H1 (cell line): ENCODE measurements around the gene APOA1. TPM values are rescaled to one million over a fixed set of nuclear protein-coding genes. Genes with fewer than 3 reads are reported as not detected.

Experiments used
- CTCF ChIA-PET: fragments of 300-600 bp; sonication (Branson Sonifier 250); formaldehyde crosslinking; loops from one replicate; lab custom pipeline; 2021; ENCODE audit not compliant: partially characterized antibody; lab: Charles Lee
- POLR2A ChIA-PET: fragments of 300-600 bp; sonication (Branson Sonifier 250); formaldehyde crosslinking; loops from one replicate; lab custom pipeline; 2021; ENCODE audit warnings: inconsistent platforms; ENCODE audit not compliant: partially characterized antibody; lab: Charles Lee
- DNase-seq, 2 experiments: peaks; one replicate each; pipeline versions ENCODE4 v3.0.0 to v3.0.0-alpha.2; 2010 to 2022; ENCODE audit warnings: low spot score in 2 of 2, low read depth in 1 of 2, mixed read lengths in 1 of 2
- FAIRE-seq: peaks from 2 replicates; lab custom pipeline; 2011; peaks lifted over from hg19 to GRCh38; lab: Jason Lieb, UNC
- H2AFZ ChIP-seq: 2 replicates; pipeline ENCODE4 v1.8.1; 2012; ENCODE audit warnings: low read length, inconsistent platforms
- H2AK5ac ChIP-seq: 2 replicates; pipeline ENCODE4 v1.6.1; 2013; ENCODE audit warnings: low read depth, low read length
- H2BK120ac ChIP-seq: replicated peaks from 2 replicates; pipeline ENCODE3; 2013; ENCODE audit warnings: low read depth, low read length, inconsistent platforms
- H2BK12ac ChIP-seq: 2 replicates; pipeline ENCODE4 v1.6.1; 2013; ENCODE audit warnings: low read depth, low read length
- H2BK15ac ChIP-seq: 2 replicates; pipeline ENCODE4 v1.6.1; 2013; ENCODE audit warnings: low read length
- H2BK20ac ChIP-seq: 2 replicates; pipeline ENCODE4 v1.6.1; 2013; ENCODE audit warnings: low read length
- H2BK5ac ChIP-seq: 2 replicates; pipeline ENCODE4 v1.6.1; 2013; ENCODE audit warnings: low read depth, low read length
- H3K14ac ChIP-seq: 2 replicates; pipeline ENCODE4 v1.6.1; 2013; ENCODE audit warnings: inconsistent platforms; ENCODE audit not compliant: insufficient read length
- H3K18ac ChIP-seq: 2 replicates; pipeline ENCODE4 v1.6.1; 2013; ENCODE audit warnings: low read length; ENCODE audit errors: extremely low read depth
- H3K23ac ChIP-seq: 2 replicates; pipeline ENCODE4 v1.6.1; 2013; ENCODE audit warnings: inconsistent platforms; ENCODE audit not compliant: insufficient read length
- H3K23me2 ChIP-seq: 2 replicates; pipeline ENCODE4 v1.6.1; 2013; ENCODE audit warnings: low read depth, low read length
- H3K27ac ChIP-seq: 2 replicates; pipeline ENCODE4 v1.6.1; 2011; ENCODE audit warnings: low read depth, low read length, inconsistent platforms
- H3K27me3 ChIP-seq, 4 experiments: replicated peaks in 1 of 4; 1 replicate in 1 of 4; 2 replicates in 3 of 4; pipeline versions ENCODE4 v1.6.1 to v1.8.1; 2011 to 2013; ENCODE audit warnings: low read length in 3 of 4, mild to moderate bottlenecking in 3 of 4, inconsistent platforms in 2 of 4, mixed read lengths in 2 of 4, moderate library complexity in 1 of 4; ENCODE audit not compliant: control insufficient read depth in 3 of 4, insufficient read depth in 3 of 4; ENCODE audit errors: extremely low read depth in 1 of 4
- H3K36me3 ChIP-seq, 4 experiments: 2 replicates each; pipeline versions ENCODE4 v1.6.1 to v1.8.1; 2011 to 2013; ENCODE audit warnings: mild to moderate bottlenecking in 4 of 4, low read length in 3 of 4, moderate library complexity in 2 of 4, control low read depth in 1 of 4, inconsistent platforms in 1 of 4; ENCODE audit not compliant: insufficient read depth in 4 of 4, control insufficient read depth in 2 of 4
- H3K4ac ChIP-seq: replicated peaks from 2 replicates; pipeline ENCODE3; 2013; ENCODE audit warnings: low read length, low read depth, mixed read lengths, inconsistent platforms; ENCODE audit not compliant: insufficient read length
- H3K4me1 ChIP-seq, 4 experiments: replicated peaks in 1 of 4; 1 replicate in 1 of 4; 2 replicates in 3 of 4; pipeline versions ENCODE4 v1.6.1 to v1.8.1; 2011 to 2013; ENCODE audit warnings: low read length in 3 of 4, inconsistent platforms in 2 of 4, mixed read lengths in 1 of 4; ENCODE audit not compliant: insufficient read depth in 4 of 4, control insufficient read depth in 3 of 4
- H3K4me2 ChIP-seq, 2 experiments: 2 replicates each; pipeline versions ENCODE4 v1.6.1 to v1.8.1; 2011 to 2013; ENCODE audit warnings: low read depth in 2 of 2, low read length in 2 of 2, control low read depth in 1 of 2, inconsistent platforms in 1 of 2, mild to moderate bottlenecking in 1 of 2; ENCODE audit not compliant: insufficient read depth in 1 of 2
- H3K4me3 ChIP-seq, 4 experiments: fragments of 200-600, 300-600 bp in 1 of 4; sonication (generic), shearing (Covaris generic), sonication (Bioruptor Twin) in 1 of 4; 2 replicates each; pipeline versions ENCODE4 v1.5.1 to v1.8.1; 2011 to 2016; ENCODE audit warnings: low read length in 4 of 4, low read depth in 3 of 4, control low read depth in 2 of 4, inconsistent platforms in 2 of 4, mild to moderate bottlenecking in 2 of 4, mixed read lengths in 1 of 4, moderate library complexity in 1 of 4; ENCODE audit not compliant: insufficient read depth in 2 of 4; ENCODE audit errors: extremely low read depth in 1 of 4
- H3K56ac ChIP-seq: replicated peaks from 2 replicates; pipeline ENCODE3; 2013; ENCODE audit warnings: low read depth, mild to moderate bottlenecking, mixed read lengths, low read length, inconsistent platforms; ENCODE audit not compliant: insufficient read length
- H3K79me1 ChIP-seq: 2 replicates; pipeline ENCODE4 v1.6.1; 2013; ENCODE audit warnings: low read depth, low read length, control low read depth
- H3K79me2 ChIP-seq, 2 experiments: 2 replicates each; pipeline versions ENCODE4 v1.6.1 to v1.8.1; 2012 to 2013; ENCODE audit warnings: low read length in 2 of 2, mild to moderate bottlenecking in 2 of 2, inconsistent platforms in 1 of 2; ENCODE audit not compliant: insufficient read depth in 2 of 2, control insufficient read depth in 1 of 2
- H3K9ac ChIP-seq, 4 experiments: replicated peaks in 1 of 4; 1 replicate in 1 of 4; 2 replicates in 3 of 4; pipeline versions ENCODE4 v1.6.1 to v1.8.1; 2011 to 2013; ENCODE audit warnings: low read depth in 3 of 4, low read length in 3 of 4, control low read depth in 2 of 4, mild to moderate bottlenecking in 2 of 4, moderate library complexity in 2 of 4, inconsistent platforms in 1 of 4; ENCODE audit errors: extremely low read depth in 1 of 4
- H3K9me3 ChIP-seq, 2 experiments: 2 replicates each; pipeline versions ENCODE4 v1.6.1 to v1.8.1; 2012 to 2013; ENCODE audit warnings: mild to moderate bottlenecking in 2 of 2, moderate library complexity in 2 of 2, control low read depth in 1 of 2, inconsistent platforms in 1 of 2, low read depth in 1 of 2, low read length in 1 of 2, mixed read lengths in 1 of 2; ENCODE audit not compliant: insufficient read depth in 2 of 2
- H4K20me1 ChIP-seq, 2 experiments: replicated peaks in 1 of 2; 2 replicates each; pipeline versions ENCODE3 to v1.8.1; 2011 to 2013; ENCODE audit warnings: inconsistent platforms in 2 of 2, low read length in 2 of 2, mild to moderate bottlenecking in 1 of 2; ENCODE audit not compliant: insufficient read depth in 2 of 2, control insufficient read depth in 1 of 2
- H4K5ac ChIP-seq: 2 replicates; pipeline ENCODE4 v1.6.1; 2013; ENCODE audit warnings: low read length, low read depth, mixed read lengths, inconsistent platforms; ENCODE audit not compliant: insufficient read length
- H4K8ac ChIP-seq: 2 replicates; pipeline ENCODE4 v1.8.0; 2013; ENCODE audit warnings: mild to moderate bottlenecking, moderate library complexity, low read length, inconsistent platforms; ENCODE audit not compliant: insufficient read depth; ENCODE audit errors: extremely low read depth
- H4K91ac ChIP-seq: replicated peaks from 2 replicates; pipeline ENCODE3; 2013; ENCODE audit warnings: low read length, mixed read lengths, inconsistent platforms; ENCODE audit not compliant: insufficient read length
- CBX5 ChIP-seq: fragments of 300-800, 300-1000 bp; sonication (generic); IDR thresholded peaks from 2 replicates; pipeline ENCODE4 v1.7.1; 2016; ENCODE audit warnings: antibody characterized with exemption, low read length, low read depth
- CEBPB ChIP-seq: IDR thresholded peaks from 2 replicates; pipeline ENCODE4 v1.6.1; 2012; ENCODE audit warnings: low read depth, low read length
- TEAD4 ChIP-seq: IDR thresholded peaks from 2 replicates; pipeline ENCODE4 v1.6.1; 2012; ENCODE audit warnings: low read depth, low read length, inconsistent platforms, mixed read lengths
- WGBS, 2 experiments: shearing (Covaris generic) in 1 of 2; methylation state at CpG; one replicate each; pipeline versions ENCODE4 v1.1.6 to v1.1.7; 2013 to 2015; ENCODE audit warnings: low lambda C conversion rate in 2 of 2, mixed read lengths in 2 of 2, inconsistent platforms in 1 of 2, low coverage in 1 of 2, missing lambda C conversion rate in 1 of 2; ENCODE audit not compliant: insufficient replicate concordance in 2 of 2, insufficient coverage in 1 of 2, insufficient read length in 1 of 2; ENCODE audit errors: extremely low coverage in 1 of 2, missing lambda C conversion rate in 1 of 2; 5-methylcytosine and 5-hydroxymethylcytosine counted together
- polyA plus RNA-seq, 7 experiments: library from polyadenylated mRNA; depleted of rRNA in 3 of 7; stranded (reverse) in 5 of 7; unstranded in 2 of 7; fragments of >200 nt in 5 of 7; fragments of 200-250 nt in 2 of 7; gene quantifications; 1 replicate in 5 of 7; 2 replicates in 1 of 7; 4 replicates in 1 of 7; pipeline versions ENCODE4 v1.2.1 to v1.2.3, GENCODE V29; 2011 to 2013; ENCODE audit warnings: missing spikeins in 2 of 7, mixed read lengths in 2 of 7
- total RNA-seq: library from RNA; stranded (reverse); fragmentation: NEBNext Ultra II Directional; extraction: Animal tissue kit (Norgen Biotek cat#: 25700); gene quantifications from 2 replicates; pipeline ENCODE4 v1.2.1, GENCODE V29; 2021

APOA1 gene
- total and polyA plus RNA-seq, 2 of the 8 experiments (the other 6 are each of a cell fraction or from before 2014, with no cell fraction given), result 0.80 TPM; not detected in 1

GRCh38 chr11:116787436-116787785, 50.0 kb downstream of the APOA1 start:
- H2AFZ ChIP-seq, result no peak overlapping the region
- no peak overlapping the region for H2BK20ac ChIP-seq
- H3K4me3 ChIP-seq, result peak overlapping the region; percentile 79 to 93 (median 85)
- peak overlapping the region; percentile 5; the same call in 1 of the 2 replicates for H4K8ac ChIP-seq
- peak overlapping the region; percentile 65 to 78 (median 70) for H3K9ac ChIP-seq
- 4% methylated on average over 6 of the region's 15 CpGs; no CpG with 5 or more reads in 1 of the 2 experiments for WGBS, 2 experiments
- H3K79me2 ChIP-seq, result peaks cover 0 to 15% of the 10 kb centered on the region in 2 experiments; a peak in 2 of 4 replicates
- no peak overlapping the region for H3K4ac ChIP-seq
- H3K79me1 ChIP-seq, result peaks cover 5% of the 10 kb centered on the region; the same call in 1 of the 2 replicates
- no peak overlapping the region for H2BK5ac ChIP-seq
- H3K4me2 ChIP-seq, result peak overlapping the region; percentile 92 to 94
- ChIA-PET POLR2A (interaction anchor here (0.9 to 6.0 kb wide), 8 partner anchors 9 to 444 kb away, joined by 3 to 29 read pairs (median 4); partner anchors contain the start of genes APOA1, BUD13 and PCSK7), CTCF (interaction anchor here (0.9 to 12.1 kb wide), 10 partner anchors 8 to 439 kb away, joined by 3 to 237 read pairs (median 4); partner anchors contain the start of genes APOA1, APOA4 and APOC3)
- no peak overlapping the region for H4K5ac ChIP-seq
- no peak overlapping the region for H3K23ac ChIP-seq
- no peak for DNase-seq
- no peak overlapping the region for H2AK5ac ChIP-seq
- H2BK120ac ChIP-seq, result no peak overlapping the region
- no peak overlapping the region for H3K27ac ChIP-seq
- H4K20me1 ChIP-seq, result no peaks in the 10 kb centered on the region
- peaks cover 0 to 11% (median 3%) of the 10 kb centered on the region in 4 experiments; a peak in 4 of 7 replicates for H3K27me3 ChIP-seq
- no peak overlapping the region for H2BK15ac ChIP-seq
- H2BK12ac ChIP-seq, result no peak overlapping the region
- H3K4me1 ChIP-seq, result peaks cover 2 to 9% (median 5%) of the 10 kb centered on the region in 4 experiments
- peaks cover 11% of the 10 kb centered on the region for H3K23me2 ChIP-seq
- no peak for FAIRE-seq
- H3K18ac ChIP-seq, result no peak overlapping the region
- H3K9me3 ChIP-seq, result no peaks in the 10 kb centered on the region
- no peak overlapping the region for H3K56ac ChIP-seq
- H3K14ac ChIP-seq, result no peak overlapping the region
- H4K91ac ChIP-seq, result no peak overlapping the region
- H3K36me3 ChIP-seq, result peaks cover 30 to 41% (median 35%) of the 10 kb centered on the region in 4 experiments
- TF ChIP-seq TEAD4 (no peak), CEBPB (no peak), CBX5 (no peak)
